Endometrial microvascular endothelial cells (primary cell): ENCODE measurements around the gene CCDC91. TPM values are rescaled to one million over a fixed set of nuclear protein-coding genes. Genes with fewer than 3 reads are reported as not detected.
"Not testable (repeated sequence)": the region's sequence is repeated elsewhere in the genome, so short reads cannot be mapped to it uniquely, and the experiment has no call there.

Source experiments
- in situ Hi-C: cut with HindIII; loops from 2 replicates; pipeline ENCODE4 v1.10.0; 2017; ENCODE audit warnings: low sequenced_read_pairs, low pct_unique_long_range_greater_than_20kb; ENCODE audit errors: inconsistent ontology term
- total RNA-seq: library from RNA; depleted of rRNA; stranded (reverse); fragments of >200 nt; gene quantifications from one replicate; pipeline ENCODE4 v1.2.3, GENCODE V29; 2015; ENCODE audit errors: inconsistent ontology term

CCDC91 gene
- total RNA-seq, 1 donor from 2014 or later: 7.9 TPM

- in situ Hi-C loops: no loop called here
Observed at GRCh38 chr12:28177461-28177860, 12.8 kb upstream of the CCDC91 start.

GRCh38 chr12:28177905-28178304 lies 12.4 kb upstream of the CCDC91 start:
- in situ Hi-C loops: no loop called here

- in situ Hi-C loops: no loop called here
Observed at GRCh38 chr12:28178775-28179174, 11.5 kb upstream of the CCDC91 start.

GRCh38 chr12:28180786-28181185 lies 9.5 kb upstream of the CCDC91 start:
- in situ Hi-C loops: no loop called here

GRCh38 chr12:28184375-28184774 lies 5.9 kb upstream of the CCDC91 start:
- in situ Hi-C loops: no loop called here

- in situ Hi-C loops: no loop called here
Observed at GRCh38 chr12:28186500-28186899, 3.8 kb upstream of the CCDC91 start.

- in situ Hi-C loops: no loop called here
Observed at GRCh38 chr12:28189784-28190320, 404 bp upstream of the CCDC91 start.

- in situ Hi-C loops: no loop called here
Observed at GRCh38 chr12:28191051-28192048, 1.1 kb downstream of the CCDC91 start.

- in situ Hi-C loops: no loop called here
Observed at GRCh38 chr12:28192125-28192524, 1.9 kb downstream of the CCDC91 start.

- in situ Hi-C loops: not testable (repeated sequence)
Observed at GRCh38 chr12:28194621-28195020, 4.4 kb downstream of the CCDC91 start.

- in situ Hi-C loops: not testable (repeated sequence)
Observed at GRCh38 chr12:28201136-28201535, 10.9 kb downstream of the CCDC91 start.

- in situ Hi-C loops: no loop called here
Observed at GRCh38 chr12:28202374-28203130, 12.3 kb downstream of the CCDC91 start.

GRCh38 chr12:28209782-28210181 lies 19.5 kb downstream of the CCDC91 start:
- in situ Hi-C loops: no loop called here

GRCh38 chr12:28212182-28212581 lies 21.9 kb downstream of the CCDC91 start:
- in situ Hi-C loops: no loop called here

GRCh38 chr12:28215021-28215420 lies 24.8 kb downstream of the CCDC91 start:
- in situ Hi-C loops: no loop called here

GRCh38 chr12:28216016-28216415 lies 25.8 kb downstream of the CCDC91 start:
- in situ Hi-C loops: no loop called here

GRCh38 chr12:28217805-28218204 lies 27.5 kb downstream of the CCDC91 start:
- in situ Hi-C loops: no loop called here

GRCh38 chr12:28218875-28219274 lies 28.6 kb downstream of the CCDC91 start:
- in situ Hi-C loops: no loop called here

GRCh38 chr12:28219827-28220226 lies 29.6 kb downstream of the CCDC91 start:
- in situ Hi-C loops: no loop called here
